ENCODE results near the gene ZBED3. TPM values are rescaled to one million over a fixed set of nuclear protein-coding genes. Genes with fewer than 3 reads are reported as not detected.
"Not testable (repeated sequence)": the region's sequence is repeated elsewhere in the genome, so short reads cannot be mapped to it uniquely, and the experiment has no call there.

Gene ZBED3
- total RNA-seq, 3 donors from 2014 or later = 6.3 to 9.0 (median 7.9) TPM

- peaks cover 13% of the 10 kb centered on the region for H3K4me1 ChIP-seq (ENCODE audit: low read depth)
- DNase-seq (no peak), ATAC-seq (no peak)
- H3K4me3 ChIP-seq = no peak overlapping the region
- peaks cover 3% of the 10 kb centered on the region for H3K36me3 ChIP-seq (ENCODE audit: low read depth)
- TF ChIP-seq CTCF (IDR thresholded peaks at IDR 0.05) = no peak
- intact Hi-C loops (cut with DNase I, micrococcal nuclease) = no loop called here
- H3K9me3 ChIP-seq = no peaks in the 10 kb centered on the region
Observed at GRCh38 chr5:77083088-77083487, 4.0 kb downstream of the ZBED3 start.

- peaks cover 3% of the 10 kb centered on the region for H3K36me3 ChIP-seq (ENCODE audit: low read depth)
- H3K4me3 ChIP-seq = no peak overlapping the region
- DNase-seq = no peak
- H3K9me3 ChIP-seq = no peaks in the 10 kb centered on the region
- no peak for ATAC-seq
- no peak for TF ChIP-seq CTCF (IDR thresholded peaks at IDR 0.05)
- H3K4me1 ChIP-seq (ENCODE audit: low read depth) = peaks cover 6% of the 10 kb centered on the region
- intact Hi-C loops (cut with DNase I, micrococcal nuclease) = no loop called here
Observed at GRCh38 chr5:77082280-77082679, 4.8 kb downstream of the ZBED3 start.

- peaks cover 3% of the 10 kb centered on the region for H3K36me3 ChIP-seq (ENCODE audit: low read depth)
- no peak for DNase-seq
- intact Hi-C loops (cut with DNase I, micrococcal nuclease) = no loop called here
- H3K9me3 ChIP-seq = no peaks in the 10 kb centered on the region
- ATAC-seq = no peak
- no peak overlapping the region for H3K4me3 ChIP-seq
- peaks cover 4% of the 10 kb centered on the region for H3K4me1 ChIP-seq (ENCODE audit: low read depth)
- no peak for TF ChIP-seq CTCF (IDR thresholded peaks at IDR 0.05)
Observed at GRCh38 chr5:77080905-77081304, 6.2 kb downstream of the ZBED3 start.

GRCh38 chr5:77080479-77080878, 6.6 kb downstream of the ZBED3 start:
- intact Hi-C loops (cut with DNase I, micrococcal nuclease); H3K36me3 ChIP-seq (ENCODE audit: low read depth); H3K9me3 ChIP-seq; H3K4me1 ChIP-seq (ENCODE audit: low read depth); ATAC-seq; DNase-seq; H3K4me3 ChIP-seq: not testable (repeated sequence)

GRCh38 chr5:77077829-77078176, 9.3 kb downstream of the ZBED3 start:
- H3K9me3 ChIP-seq = no peaks in the 10 kb centered on the region
- ATAC-seq (no peak), DNase-seq (no peak)
- H3K4me3 ChIP-seq = no peak overlapping the region
- TF ChIP-seq CTCF (IDR thresholded peaks at IDR 0.05) = no peak
- intact Hi-C loops (cut with DNase I, micrococcal nuclease) = no loop called here
- peaks cover 4% of the 10 kb centered on the region for H3K4me1 ChIP-seq (ENCODE audit: low read depth)
- peaks cover 3% of the 10 kb centered on the region for H3K36me3 ChIP-seq (ENCODE audit: low read depth)

GRCh38 chr5:77076961-77077828, 9.9 kb downstream of the ZBED3 start:
- no peaks in the 10 kb centered on the region for H3K9me3 ChIP-seq
- DNase-seq (peak; percentile 70 to 77 (median 74)), ATAC-seq (peak; percentile 90)
- peaks cover 3% of the 10 kb centered on the region for H3K36me3 ChIP-seq (ENCODE audit: low read depth)
- TF ChIP-seq CTCF (IDR thresholded peaks at IDR 0.05) = peak; percentile 14
- no peak overlapping the region for H3K4me3 ChIP-seq
- H3K4me1 ChIP-seq (ENCODE audit: low read depth) = peaks cover 4% of the 10 kb centered on the region
- intact Hi-C loops (cut with DNase I, micrococcal nuclease) = no loop called here
